HG03439 (cell line): ENCODE results near the gene ANKRD11.
A peak's percentile ranks its signal among the peaks of the same experiment; 100 is the strongest.

Experiments used
- ATAC-seq: cut with Tn5 transposase; IDR thresholded peaks from one replicate; pipeline ENCODE4 v1.9.1; 2021; ENCODE audit warnings: mild to moderate bottlenecking, moderate library complexity; ENCODE audit not compliant: unreplicated experiment

The ANKRD11 gene

GRCh38 chr16:89490439-89491237 lies at the start of gene ANKRD11:
TSS of gene ANKRD11 (minus strand) at chr16:89490561. CDS start at chr16:89317019, 173,542 bp downstream.
- ATAC-seq = peak; percentile 75

GRCh38 chr16:89538286-89538685 lies 47.9 kb upstream of the ANKRD11 start:
- no peak for ATAC-seq

GRCh38 chr16:89537549-89537925 lies 47.2 kb upstream of the ANKRD11 start:
- no peak for ATAC-seq

- no peak for ATAC-seq
These were observed 46.7 kb upstream of the ANKRD11 start for GRCh38 chr16:89536886-89537548.

- no peak for ATAC-seq
These were observed 46.0 kb upstream of the ANKRD11 start for GRCh38 chr16:89536371-89536770.

GRCh38 chr16:89534252-89534756 lies 43.9 kb upstream of the ANKRD11 start:
- ATAC-seq = no peak

GRCh38 chr16:89531821-89532526 lies 41.6 kb upstream of the ANKRD11 start:
- no peak for ATAC-seq

- no peak for ATAC-seq
These were observed 40.3 kb upstream of the ANKRD11 start for GRCh38 chr16:89530401-89531381.

GRCh38 chr16:89529097-89529496 lies 38.7 kb upstream of the ANKRD11 start:
- ATAC-seq = no peak

GRCh38 chr16:89525146-89525913 lies 35.0 kb upstream of the ANKRD11 start:
- no peak for ATAC-seq

- ATAC-seq = no peak
These were observed 33.5 kb upstream of the ANKRD11 start for GRCh38 chr16:89523680-89524344.

GRCh38 chr16:89522287-89522686 lies 31.9 kb upstream of the ANKRD11 start:
- ATAC-seq = no peak

- ATAC-seq = no peak
These were observed 29.5 kb upstream of the ANKRD11 start for GRCh38 chr16:89519881-89520280.

- no peak for ATAC-seq
These were observed 26.8 kb upstream of the ANKRD11 start for GRCh38 chr16:89517128-89517527.

GRCh38 chr16:89512453-89512852 lies 22.1 kb upstream of the ANKRD11 start:
- no peak for ATAC-seq

- no peak for ATAC-seq
These were observed 21.0 kb upstream of the ANKRD11 start for GRCh38 chr16:89511374-89511773.

- no peak for ATAC-seq
These were observed 20.2 kb upstream of the ANKRD11 start for GRCh38 chr16:89510526-89510925.

GRCh38 chr16:89507834-89508590 lies 17.7 kb upstream of the ANKRD11 start, which contains the start of gene SPG7:
TSS of gene SPG7 (plus strand) at chr16:89508403. CDS start at chr16:89508418, 15 bp downstream.
- peak; percentile 78 for ATAC-seq
